GM12891 (cell line): Measurements from ENCODE around the gene METRN.

Experiments
- PAX5 ChIP-seq: IDR thresholded peaks from 2 replicates; pipeline ENCODE4 v1.6.1; 2011; ENCODE audit warnings: low read length, moderate library complexity, mild to moderate bottlenecking; ENCODE audit not compliant: insufficient read depth, severe bottlenecking
- POLR2A ChIP-seq: IDR thresholded peaks from 2 replicates; pipeline ENCODE4 v1.6.1; 2011; ENCODE audit warnings: low read depth, low read length, control low read depth
- POLR2AphosphoS5 ChIP-seq: IDR thresholded peaks from 2 replicates; pipeline ENCODE4 v1.6.1; 2011; ENCODE audit warnings: low read depth, low read length, control low read depth
- POU2F2 ChIP-seq: IDR thresholded peaks from 2 replicates; pipeline ENCODE4 v1.6.1; 2011; ENCODE audit warnings: low read depth, mild to moderate bottlenecking, control low read depth, low read length, moderate library complexity
- SPI1 ChIP-seq: IDR thresholded peaks from 2 replicates; pipeline ENCODE4 v1.6.1; 2011; ENCODE audit warnings: low read depth, low read length, control low read depth
- TAF1 ChIP-seq: IDR thresholded peaks from 2 replicates; pipeline ENCODE4 v1.6.1; 2011; ENCODE audit warnings: low read depth, low read length, control low read depth

- TF ChIP-seq PAX5 (no peak), POU2F2 (no peak), POLR2A (no peak), SPI1 (no peak), TAF1 (no peak), POLR2AphosphoS5 (no peak)
These were observed 53.5 kb downstream of the METRN start for GRCh38 chr16:768428-768827.
